NK-92 (cell line): ENCODE measurements around the gene DENND2D.
A peak's percentile ranks its signal among the peaks of the same experiment; 100 is the strongest.

ENCODE experiments used
- DNase-seq: peaks from one replicate; lab custom pipeline; 2025; ENCODE audit not compliant: unreplicated experiment; lab: John Stamatoyannopoulos, UW

Gene DENND2D

DNA sequence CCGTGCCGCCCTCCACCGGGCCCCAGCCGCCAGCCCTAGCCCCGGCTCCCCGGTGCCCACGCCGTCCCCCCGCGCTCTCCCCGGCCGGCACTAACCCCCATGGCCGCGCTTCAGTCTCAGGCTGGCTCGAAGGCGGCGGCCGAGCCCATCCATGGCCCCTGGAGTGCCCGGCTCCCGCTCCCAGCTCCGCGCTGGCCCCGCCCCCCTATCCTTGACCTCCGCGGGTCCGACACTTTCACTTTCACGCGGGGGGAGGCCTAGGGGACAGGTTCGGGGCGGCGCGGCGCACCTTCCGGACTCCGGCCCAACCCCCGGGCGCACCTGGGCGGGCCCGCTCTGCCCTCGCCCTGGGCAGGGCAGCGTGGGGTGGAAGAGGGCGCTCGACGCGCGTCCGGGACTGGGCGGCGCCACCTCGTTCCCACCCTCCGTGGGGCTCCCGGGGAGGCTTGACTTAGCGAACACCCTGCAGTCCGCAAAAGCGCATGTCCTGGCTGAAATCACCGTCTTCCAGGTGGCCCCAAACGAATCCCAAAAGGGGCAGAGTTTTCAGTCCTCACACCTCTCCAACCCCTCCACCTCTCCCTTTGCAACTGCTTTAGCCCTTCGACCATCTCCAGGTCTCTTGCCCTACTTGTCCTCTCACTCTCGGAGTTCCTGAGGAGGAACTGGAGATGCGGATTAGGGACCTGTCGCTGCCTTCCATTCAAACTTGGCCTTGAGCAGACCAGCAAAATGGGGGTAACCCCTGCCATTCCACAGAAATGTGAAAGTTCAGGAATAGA is 3.9 kb upstream of the DENND2D start:
- no peak for DNase-seq

DNA sequence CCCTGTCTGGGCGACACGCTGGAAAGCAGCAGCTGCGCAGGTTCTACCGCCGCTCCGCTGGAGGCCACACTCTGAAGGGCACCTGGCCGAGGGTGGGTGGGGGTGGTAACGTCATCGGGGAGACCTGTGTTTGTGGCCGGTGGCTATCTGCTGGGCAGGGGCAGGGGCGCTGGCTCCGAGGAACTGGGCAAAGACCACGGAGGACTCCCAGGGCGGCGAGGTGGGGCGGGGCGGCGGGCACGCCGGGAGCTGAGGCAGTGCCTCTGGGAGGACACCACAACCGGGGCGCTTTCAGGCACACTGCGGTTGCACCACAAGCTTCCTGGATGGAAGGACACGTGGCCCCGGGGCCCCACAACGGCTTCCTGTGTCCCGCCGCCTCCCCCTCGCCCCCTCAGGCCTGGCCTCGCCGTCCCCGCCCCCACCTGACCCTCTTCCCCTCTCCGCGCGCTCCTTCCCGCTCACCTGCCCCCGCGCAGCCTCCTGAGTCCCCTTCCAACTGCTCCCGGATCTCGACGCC is 3.3 kb upstream of the DENND2D start:
- peak; percentile 27 for DNase-seq

DNA sequence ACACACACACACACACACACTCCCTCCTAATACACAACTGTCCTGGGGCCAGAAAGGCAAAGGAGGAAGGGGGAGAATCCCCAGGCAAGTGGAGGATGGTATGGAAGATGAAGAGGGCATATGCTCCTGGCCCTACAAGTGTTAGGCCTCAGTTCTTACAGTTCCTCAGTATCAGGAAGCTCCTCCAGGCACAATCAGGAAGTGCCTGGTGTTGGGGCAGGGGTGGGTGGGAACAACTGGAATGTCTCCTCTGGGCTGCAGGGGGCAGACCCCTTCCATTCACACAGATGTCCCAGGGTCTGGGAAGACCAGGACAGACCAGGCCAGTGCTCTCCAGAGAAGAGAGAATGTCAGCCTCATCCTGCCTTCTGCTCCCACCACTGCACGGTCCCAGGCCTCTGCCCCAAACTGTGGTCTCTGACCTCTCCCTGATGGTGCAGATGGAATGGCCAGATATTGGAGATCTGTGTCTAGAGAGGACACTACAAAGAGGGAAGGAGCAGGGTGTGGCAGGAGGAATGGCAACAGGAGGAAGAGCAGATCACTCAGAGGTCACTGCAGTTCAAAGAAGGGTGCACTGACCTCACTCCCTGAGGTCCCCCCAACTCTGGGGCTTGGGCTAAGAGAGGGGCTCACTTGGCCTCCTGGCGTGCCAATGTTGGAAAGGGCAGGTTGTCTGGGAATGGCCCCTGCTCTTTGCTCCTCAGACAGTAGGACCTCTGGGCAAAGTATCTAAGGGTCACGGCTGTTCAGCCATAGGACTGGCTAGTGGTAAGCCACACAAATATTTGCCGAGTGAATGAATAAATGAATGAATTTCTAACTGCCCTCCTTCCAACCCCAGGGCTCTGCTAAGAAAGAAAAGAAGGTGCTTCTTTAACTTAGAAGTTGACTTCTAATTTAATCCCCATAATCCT is 2.5 kb upstream of the DENND2D start:
- no peak for DNase-seq

DNA sequence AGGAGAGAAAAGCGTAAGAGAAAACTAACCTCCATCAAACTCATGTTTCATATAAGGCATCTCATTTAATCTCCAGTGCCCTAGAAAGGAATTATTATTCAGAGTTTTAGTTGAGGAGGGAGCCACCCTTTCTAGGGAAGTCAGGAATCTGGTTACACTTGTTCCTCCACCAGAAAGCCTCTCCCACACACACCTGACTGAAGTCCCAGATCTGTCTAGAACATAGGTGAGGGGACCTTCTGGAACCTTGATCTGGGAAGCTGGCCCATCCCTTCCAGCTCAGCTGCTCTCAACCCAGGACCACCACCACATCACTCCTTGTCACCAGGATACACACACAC is 1.9 kb upstream of the DENND2D start:
- DNase-seq: no peak

DNA sequence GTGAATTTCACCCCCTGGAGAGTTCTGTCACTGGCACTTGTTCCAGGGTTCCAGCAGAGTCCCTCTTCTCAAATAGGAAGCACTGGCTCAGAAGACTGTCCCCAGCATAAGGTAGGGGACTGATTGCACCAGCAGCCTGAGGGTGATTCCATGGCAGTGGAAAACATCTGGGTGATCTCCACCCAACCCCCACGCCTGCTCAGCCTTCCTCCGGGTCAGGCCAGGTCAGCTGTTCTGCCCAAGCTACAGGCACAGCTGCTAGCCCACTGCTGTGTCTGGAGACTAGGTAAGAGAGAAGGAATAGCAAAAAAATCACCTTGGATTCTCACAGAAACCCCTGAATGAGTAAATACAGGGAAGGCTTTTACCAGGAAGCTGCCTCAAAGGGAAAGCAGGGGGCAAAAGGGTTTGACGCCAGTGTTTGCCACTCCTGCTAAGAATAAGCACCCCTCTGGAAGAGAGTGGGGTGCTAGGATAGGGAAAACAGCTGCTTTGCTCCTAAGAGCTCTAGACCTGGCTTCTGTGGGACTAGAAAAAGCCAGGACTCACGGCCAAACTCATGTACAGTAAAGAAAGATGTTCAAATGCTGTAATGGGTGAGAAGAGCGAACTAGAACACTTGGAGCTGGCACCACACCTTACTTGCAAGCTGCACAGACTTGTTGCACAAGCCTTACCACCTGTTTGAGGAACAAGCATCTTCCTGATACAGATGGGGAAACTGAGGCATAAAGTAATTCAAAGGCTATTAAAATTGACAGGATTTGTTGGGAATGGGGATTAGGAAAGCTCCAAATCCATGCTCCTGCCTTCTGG is 1.0 kb upstream of the DENND2D start:
- DNase-seq: no peak

DNA sequence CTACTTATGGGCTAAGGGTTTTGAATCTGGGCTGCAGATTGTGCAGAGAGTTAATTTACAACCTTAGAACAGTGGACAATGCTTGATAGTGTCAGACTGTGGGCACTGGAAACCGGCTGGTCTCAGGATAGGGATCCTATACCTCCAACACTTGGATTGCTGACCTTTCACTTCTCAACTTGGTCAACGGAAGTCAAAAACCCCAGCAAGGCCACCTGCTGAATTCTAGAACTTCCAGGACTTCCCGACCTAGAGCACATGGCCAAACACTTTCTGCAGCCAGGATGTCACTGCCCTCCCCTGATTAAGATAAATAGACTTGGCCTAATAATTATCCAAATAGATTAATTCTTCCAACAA is 336 bp upstream of the DENND2D start:
- DNase-seq: no peak

DNA sequence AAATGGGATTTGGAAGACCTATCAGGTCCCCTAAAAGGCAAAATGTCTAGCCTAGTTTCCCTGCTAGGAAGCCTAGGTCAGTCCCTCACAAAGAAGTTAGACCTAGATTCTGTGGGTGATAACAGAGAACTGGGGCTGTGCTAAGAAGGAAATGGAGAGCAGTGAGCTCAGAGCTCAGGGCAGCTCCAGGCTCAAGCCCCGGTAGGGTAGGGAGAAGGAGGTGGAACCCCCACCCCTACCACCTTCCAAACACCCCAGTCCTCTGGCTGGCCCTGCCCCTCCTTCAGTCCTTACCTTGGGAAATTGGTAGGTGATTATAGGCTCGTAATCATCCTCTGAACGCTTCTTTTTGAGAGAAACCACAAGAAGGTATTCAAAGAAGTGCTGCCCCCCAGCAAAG is 1.1 kb downstream of the DENND2D start:
- DNase-seq: no peak

DNA sequence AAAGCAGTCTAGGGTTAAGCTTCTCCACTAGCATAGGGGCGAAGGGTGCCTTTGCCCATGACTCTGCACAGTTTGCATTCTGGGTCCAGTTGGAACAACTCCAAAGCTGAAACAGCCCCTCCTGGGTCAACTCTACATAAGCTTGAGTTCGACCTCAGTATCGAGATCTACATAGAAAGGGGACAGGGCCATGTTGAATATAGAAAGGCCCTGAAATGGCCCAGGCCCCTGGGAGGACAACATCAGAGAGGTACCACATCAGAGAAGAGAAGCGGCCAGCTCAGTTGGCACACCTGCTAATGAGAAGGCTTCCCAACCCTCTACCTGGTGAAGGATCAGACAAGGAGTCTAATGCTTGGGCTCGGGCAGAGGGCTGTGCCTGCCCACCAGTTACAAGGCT is 1.6 kb downstream of the DENND2D start:
- DNase-seq: no peak

DNA sequence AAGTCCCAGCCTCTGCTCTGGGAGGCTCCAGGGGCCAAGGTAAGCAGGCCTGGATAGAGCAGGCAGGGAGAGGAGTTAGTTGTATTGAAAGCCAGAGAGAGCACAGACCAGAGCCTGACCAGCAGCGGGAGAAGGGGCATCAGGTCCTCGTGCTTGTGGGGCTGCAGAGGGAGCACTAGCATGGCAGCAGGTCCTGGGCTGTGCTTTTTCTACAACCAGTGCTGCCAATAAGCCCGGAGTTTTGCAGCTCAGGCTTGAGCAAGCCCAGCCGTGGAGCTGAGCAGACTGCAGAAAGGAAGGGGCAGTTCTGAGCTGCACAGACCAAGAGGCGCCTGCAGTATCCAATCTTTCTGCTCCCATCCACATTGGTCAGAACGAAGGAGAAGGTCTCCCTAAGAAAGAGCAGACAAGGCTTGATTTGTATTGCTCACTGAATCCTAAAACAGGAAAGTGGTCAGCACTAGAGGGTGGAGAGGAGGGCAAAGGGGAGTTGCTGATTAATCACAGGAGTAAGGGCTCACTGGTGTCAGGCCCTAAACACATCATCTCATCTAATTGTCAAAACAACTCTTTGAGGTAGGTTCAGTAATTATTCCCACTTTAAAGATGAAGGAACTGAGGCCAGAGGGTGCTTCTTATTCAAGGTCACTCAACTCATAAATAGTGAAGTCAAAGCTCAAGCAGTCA is 2.7 kb downstream of the DENND2D start:
- no peak for DNase-seq

DNA sequence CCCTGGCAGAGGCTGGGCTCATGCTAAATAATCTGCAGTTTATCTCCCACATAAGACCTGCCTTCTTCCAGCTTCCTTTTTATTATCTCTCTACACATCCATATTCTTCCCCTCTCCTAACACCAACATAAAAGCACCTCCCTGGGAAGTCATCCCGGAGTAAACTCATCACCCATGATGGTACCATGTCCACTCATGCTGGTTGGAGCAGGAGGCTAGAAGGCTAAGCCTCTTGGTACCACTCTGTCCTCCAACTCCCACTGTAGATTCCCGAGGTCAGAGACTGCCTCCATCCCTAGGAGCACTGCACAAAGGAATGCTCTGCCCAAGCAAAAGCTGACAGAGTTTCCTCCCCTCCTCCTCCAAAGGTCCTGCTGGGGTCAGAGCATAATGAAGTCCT is 4.2 kb downstream of the DENND2D start:
- no peak for DNase-seq

DNA sequence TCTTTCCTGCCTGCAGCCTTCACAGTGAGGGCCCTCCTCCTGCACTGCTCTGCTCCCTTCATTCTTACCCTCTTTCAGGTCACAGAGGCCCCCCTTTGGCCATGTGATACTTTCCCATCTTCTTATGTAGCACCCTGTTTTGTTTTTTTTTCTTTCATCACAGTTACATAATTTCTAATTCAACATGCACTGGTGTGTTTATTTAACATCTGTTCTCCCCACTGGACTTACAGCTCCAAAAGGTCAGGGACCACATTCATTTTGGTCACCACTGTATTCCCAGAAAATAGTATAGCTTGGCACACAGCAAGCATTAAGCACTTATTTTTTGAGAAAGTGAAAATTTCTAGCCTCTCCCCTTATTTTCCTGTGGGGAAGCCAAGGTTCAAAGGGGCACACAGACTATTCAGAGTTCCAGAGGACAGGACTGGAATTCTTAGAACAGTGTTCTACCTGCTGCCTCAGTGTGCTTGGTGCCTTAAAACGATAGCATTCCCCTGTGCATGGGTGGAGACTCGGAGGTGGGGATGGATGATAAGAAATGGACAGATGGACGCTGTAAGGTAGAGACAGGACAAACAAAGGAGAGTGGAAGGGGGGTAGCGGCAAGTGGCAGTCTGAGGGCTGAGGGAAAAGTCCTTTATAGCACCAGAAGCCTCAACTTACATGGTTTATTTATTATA is 5.3 kb downstream of the DENND2D start:
- no peak for DNase-seq

DNA sequence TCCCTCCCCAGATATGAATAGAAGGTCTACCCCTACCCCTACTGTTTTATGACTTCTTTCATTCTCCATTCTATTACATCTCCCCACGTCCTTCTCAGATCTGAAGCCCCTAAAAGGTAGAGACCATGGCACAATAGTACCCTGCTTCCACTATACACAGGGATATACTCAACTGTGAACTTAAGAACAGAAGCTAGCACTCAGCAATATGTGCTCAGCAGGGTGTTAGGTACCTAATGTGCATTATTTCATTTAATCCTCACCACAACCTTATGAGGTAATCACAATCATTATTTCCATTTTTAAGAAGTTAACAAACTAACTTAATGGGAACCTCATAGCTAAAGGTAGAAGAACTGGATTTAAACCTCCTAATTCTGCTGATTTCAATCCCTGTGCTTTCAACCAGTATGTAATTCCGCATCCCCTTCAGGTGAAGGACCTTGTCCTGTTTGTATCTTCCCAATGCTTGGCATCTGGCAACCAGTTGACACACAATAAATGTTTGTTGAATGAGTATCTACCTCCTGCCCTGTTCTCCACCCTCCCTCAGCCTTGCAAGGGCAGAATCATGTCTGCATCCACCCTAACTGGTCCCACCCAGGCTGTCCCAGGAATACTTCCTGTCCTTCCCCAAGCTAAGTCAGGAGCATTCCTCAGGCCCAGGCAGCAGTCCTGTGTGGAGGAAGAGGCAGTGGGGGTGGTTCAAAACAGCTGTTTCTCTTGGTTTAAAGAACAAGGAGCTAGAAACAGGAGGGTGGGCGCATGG is 6.5 kb downstream of the DENND2D start:
- no peak for DNase-seq

DNA sequence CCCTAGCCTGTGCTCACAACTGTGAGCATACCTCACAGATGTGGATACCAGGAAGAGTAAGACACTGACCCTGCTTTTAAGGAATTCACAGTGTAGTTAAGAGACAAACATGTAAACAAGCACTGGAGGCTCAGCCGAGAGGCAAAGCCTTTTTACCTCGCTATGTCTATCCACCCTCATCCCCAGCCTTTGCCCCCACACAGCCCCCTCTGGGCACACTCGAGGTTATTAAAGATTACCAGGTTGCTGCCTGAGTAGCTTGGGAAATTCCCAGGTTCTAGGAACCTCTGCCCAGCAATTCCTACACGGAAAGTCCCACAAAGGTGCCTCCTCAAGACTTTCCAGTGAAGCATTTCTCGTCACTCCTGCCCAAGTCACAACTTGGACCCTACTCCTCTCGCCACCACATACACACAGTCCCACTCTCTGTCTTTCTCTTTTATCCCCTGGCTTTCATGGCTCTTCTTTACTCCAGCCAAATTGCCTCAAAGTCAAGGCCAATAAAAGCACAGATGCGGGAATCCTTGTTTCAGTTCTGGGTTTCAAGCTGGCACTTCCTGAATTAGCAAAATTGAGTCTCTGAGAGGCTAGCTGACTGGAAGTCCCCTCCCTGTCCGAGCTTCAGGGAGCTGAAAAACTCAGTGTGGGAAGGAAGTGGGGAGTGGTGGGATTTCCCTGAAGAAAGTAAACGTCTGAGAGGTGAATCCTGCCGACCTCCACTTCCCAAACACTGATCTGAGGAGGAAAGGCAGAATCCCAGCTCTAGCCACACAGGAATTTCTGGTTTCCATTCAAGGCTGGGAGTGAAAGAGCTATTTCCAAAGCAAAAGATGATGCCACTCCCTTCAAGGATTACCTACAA is 7.6 kb downstream of the DENND2D start:
- no peak for DNase-seq

DNA sequence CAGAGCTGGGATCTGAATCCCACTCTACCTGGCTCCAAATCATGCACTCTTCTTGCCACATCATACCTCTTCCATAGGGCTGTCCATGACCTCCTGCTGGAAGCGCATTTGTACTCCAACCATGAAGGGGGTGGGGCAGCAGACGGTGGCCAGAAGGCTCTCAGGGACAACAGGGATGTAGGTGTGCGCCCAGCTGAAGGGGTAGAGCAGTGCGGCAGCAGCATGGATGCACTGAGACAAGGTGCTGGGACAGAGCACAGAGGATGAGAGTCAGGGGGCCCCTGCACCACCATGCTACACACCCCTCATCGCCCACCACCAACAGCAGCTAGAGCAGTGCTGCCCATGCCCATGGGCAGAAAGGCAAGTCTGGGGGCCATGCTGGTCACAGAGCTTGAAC is 8.4 kb downstream of the DENND2D start:
- no peak for DNase-seq

DNA sequence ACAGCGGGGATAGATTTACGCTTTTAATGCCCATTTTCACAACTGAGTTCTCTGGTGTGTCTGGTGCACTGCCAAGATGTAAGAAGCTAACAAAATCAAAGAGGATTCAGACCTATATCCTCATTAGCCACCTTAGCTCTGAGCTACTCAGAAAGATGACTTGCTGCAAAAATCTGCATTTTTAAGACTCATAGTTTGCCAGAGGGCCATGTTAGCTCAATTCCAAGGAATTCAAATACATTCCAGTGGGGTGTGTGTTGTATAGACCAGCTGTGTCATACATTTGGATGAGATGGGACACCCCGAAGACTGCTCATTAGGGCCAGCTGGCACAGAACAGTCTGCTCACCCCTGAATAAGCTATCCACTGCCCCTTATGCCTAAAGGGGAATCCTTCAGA is 8.9 kb downstream of the DENND2D start:
- no peak for DNase-seq

DNA sequence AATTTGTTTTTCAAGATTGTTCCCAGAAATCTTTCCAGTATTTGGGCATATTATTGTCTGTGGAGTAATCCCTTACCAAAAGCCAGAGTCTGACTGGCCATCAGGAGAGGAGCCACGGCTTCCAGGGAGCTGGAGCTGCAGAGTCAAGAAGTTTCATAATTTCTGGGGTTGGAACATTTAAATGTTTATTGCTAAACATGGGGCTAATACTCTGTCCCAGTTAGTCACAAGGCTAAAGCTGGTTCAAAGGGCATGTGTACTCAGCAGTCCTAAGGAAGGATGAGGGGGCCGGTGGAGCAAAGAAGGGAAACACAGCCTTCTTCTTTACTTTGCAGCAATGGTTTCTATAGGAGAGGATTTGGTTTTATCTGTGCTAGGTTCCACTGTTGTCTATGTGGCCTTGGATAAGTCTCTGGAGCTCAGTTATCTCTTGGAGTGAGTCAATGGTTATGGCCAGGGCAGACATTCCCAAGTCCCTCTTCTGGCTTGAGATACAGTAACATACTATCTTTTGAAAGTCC is 9.5 kb downstream of the DENND2D start:
- no peak for DNase-seq

DNA sequence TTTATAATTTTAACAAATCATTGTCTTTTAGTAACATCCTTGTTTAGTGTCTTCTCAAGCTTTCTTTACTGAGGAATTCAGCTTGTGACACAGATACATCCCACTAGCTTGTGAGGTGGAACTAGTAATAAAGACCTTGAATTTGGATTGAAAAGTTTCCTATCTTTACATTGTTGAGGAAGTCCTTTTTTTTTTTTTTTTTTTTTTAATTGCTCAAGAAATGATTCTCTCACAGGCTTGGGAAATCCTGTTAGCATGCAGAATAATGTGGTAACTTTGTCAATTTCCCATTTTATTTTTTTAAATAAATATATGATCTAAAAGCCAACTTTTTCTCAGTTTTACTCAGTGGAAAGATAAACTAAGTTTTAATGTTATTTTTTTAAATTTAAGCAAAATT is 15.8 kb downstream of the DENND2D start:
- DNase-seq: no peak

DNA sequence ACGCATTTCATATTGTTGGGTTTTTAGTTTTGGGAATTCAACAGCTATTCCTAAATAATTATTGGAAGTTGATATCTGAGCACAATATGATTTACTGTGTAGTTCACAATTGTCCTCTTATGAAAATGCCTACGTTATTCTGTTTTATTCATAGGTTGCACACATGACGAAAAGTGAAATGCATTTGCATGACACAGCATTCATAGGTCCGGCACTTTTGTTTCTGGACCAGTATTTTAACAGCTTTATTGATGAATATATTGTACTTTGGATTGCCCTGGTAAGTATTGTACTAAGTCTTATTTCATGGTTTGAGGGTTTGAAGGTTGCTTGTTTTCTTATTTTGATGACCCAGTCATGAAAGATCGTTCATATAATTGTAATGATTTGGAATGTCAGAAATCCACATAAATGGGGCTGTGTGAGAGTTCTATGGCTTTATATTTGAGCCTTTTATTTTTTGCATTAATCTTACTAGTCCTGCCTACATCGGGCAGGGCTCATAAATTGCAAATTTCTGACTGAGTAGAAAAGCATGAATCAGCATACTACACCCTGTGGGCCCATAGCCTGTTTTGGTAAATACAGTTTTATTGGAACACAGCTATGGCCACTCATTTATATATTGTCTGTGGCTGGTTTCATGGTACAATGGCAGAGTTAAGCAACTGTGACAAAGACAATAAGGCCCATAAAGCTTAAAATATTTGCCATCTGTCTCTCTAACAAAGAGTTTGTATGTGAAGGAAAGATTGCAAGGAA is 17.0 kb downstream of the DENND2D start:
- no peak for DNase-seq
